ENCODE measurements around the gene MRAS.

The MRAS gene

GRCh38 chr3:138326866-138327595, 21.3 kb upstream of the MRAS start:
- H3K27me3 ChIP-seq, result no peaks in the 10 kb centered on the region
- no peak overlapping the region for H3K4me2 ChIP-seq
- no peaks in the 10 kb centered on the region for H4K20me1 ChIP-seq
- H3K4me1 ChIP-seq, result peaks cover 15% of the 10 kb centered on the region
- H3K9ac ChIP-seq, result no peak overlapping the region
- no peaks in the 10 kb centered on the region for H3K9me3 ChIP-seq
- TF ChIP-seq Cebpa-rat (IDR thresholded peaks at IDR 0.05), result no peak
- H3K4me3 ChIP-seq, result no peak overlapping the region
- H3K36me3 ChIP-seq, result no peaks in the 10 kb centered on the region
- no peak overlapping the region for H3K27ac ChIP-seq

DNA sequence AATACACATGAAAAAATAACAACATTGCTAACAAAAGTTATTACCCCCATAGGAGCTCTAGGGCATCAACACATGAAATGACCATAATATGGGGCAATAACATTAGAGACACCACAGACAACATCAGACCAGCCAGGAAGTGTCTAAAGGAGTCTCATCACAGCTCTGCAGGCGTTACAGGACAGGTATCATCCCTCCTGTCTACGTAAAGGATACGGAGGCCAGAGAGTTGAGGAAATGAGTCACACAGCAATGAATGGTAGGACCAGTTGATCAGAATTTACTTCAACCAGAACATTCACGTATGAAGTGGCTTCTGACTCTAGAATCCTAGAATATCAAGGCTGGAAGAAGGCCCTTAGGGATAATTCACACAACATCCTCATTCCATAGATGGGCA, 20.5 kb upstream of the MRAS start:
- Histone ChIP-seq H3K27ac (no peak overlapping the region), H3K27me3 (no peaks in the 10 kb centered on the region), H3K4me2 (no peak overlapping the region), H4K20me1 (no peaks in the 10 kb centered on the region), H3K36me3 (no peaks in the 10 kb centered on the region), H3K4me3 (no peak overlapping the region), H3K4me1 (peaks cover 15% of the 10 kb centered on the region), H3K9me3 (no peaks in the 10 kb centered on the region), H3K9ac (no peak overlapping the region)
- no peak for TF ChIP-seq Cebpa-rat (IDR thresholded peaks at IDR 0.05)

- H3K4me2 ChIP-seq, result peak overlapping the region; percentile 98
- no peak overlapping the region for H3K9ac ChIP-seq
- H3K4me1 ChIP-seq, result peaks cover 15% of the 10 kb centered on the region
- no peak for TF ChIP-seq Cebpa-rat (IDR thresholded peaks at IDR 0.05)
- no peaks in the 10 kb centered on the region for H3K36me3 ChIP-seq
- no peaks in the 10 kb centered on the region for H3K27me3 ChIP-seq
- H4K20me1 ChIP-seq, result no peaks in the 10 kb centered on the region
- peak overlapping the region; percentile 73; the same call in 1 of the 2 replicates for H3K4me3 ChIP-seq
- H3K27ac ChIP-seq, result no peak overlapping the region
- H3K9me3 ChIP-seq, result no peaks in the 10 kb centered on the region
These were observed 20.0 kb upstream of the MRAS start for GRCh38 chr3:138328341-138328740.

DNA sequence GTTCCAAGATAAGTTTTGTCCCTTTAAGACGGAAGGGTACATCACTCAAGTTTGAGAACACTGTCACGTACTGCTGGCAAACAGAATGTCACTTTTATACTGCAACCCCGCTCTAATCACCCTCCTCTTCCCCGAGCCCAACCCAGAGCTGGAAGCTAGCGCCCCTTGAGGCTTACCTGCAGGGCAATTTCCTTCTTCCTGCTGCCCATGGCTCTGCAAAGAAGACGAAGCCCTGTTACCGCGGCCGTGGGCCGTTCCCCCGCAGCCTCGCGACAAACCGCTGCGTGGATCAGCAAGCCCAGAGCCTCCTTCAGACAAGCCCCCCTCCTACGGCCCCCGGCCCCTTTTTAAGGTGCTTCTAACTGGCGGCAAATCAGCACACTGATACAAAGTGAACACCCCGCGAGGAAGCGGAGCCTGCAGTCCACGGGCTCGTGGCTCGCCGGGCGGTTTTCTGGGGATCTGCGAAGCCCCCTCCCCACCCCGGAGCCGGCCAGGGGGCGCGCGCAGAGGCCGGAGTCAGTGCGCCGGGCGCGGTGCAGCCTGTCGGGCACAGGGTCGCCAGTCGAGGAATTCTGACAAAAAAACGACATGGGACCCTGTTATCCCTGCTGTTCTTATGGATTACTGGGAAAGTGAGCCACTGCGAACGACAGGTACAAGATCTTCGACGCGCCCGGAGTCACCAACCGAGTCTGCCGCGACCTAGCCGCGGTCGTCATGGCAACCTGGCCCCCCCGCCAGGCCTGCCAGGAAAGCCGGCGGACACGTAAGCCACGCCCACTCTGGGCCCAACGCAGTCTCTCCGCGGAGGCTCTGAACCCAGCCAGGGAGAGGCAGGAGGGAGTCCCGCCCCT, 19.0 kb upstream of the MRAS start, which contains the start of gene NME9:
NME9 (minus strand) TSS at position 725 of the 857 bp plus-strand sequence; CDS start at position 209, 516 bp downstream.
- H3K27ac ChIP-seq, result 0 out of 2 replicates have a peak within 1 kb of the TSS, but pooled peaks have one; percentile 7
- no peaks in the 10 kb centered on the region for H3K9me3 ChIP-seq
- peaks cover 15% of the 10 kb centered on the region for H3K4me1 ChIP-seq
- H4K20me1 ChIP-seq, result no peaks in the 10 kb centered on the region
- no peak for TF ChIP-seq Cebpa-rat (IDR thresholded peaks at IDR 0.05)
- H3K4me2 ChIP-seq, result peak within 1 kb of the TSS; percentile 98
- peak within 1 kb of the TSS; percentile 66 for H3K9ac ChIP-seq
- H3K4me3 ChIP-seq, result peak within 1 kb of the TSS; percentile 73
- no peaks in the 10 kb centered on the region for H3K27me3 ChIP-seq
- H3K36me3 ChIP-seq, result no peaks in the 10 kb centered on the region

GRCh38 chr3:138329984-138330293, 18.4 kb upstream of the MRAS start:
- no peaks in the 10 kb centered on the region for H3K9me3 ChIP-seq
- no peak for TF ChIP-seq Cebpa-rat (IDR thresholded peaks at IDR 0.05)
- H3K4me2 ChIP-seq, result peak overlapping the region; percentile 98
- H3K9ac ChIP-seq, result no peak overlapping the region
- H3K4me3 ChIP-seq, result peak overlapping the region; percentile 73
- no peaks in the 10 kb centered on the region for H3K36me3 ChIP-seq
- H4K20me1 ChIP-seq, result no peaks in the 10 kb centered on the region
- H3K4me1 ChIP-seq, result peaks cover 15% of the 10 kb centered on the region
- no peaks in the 10 kb centered on the region for H3K27me3 ChIP-seq
- no peak overlapping the region for H3K27ac ChIP-seq

DNA sequence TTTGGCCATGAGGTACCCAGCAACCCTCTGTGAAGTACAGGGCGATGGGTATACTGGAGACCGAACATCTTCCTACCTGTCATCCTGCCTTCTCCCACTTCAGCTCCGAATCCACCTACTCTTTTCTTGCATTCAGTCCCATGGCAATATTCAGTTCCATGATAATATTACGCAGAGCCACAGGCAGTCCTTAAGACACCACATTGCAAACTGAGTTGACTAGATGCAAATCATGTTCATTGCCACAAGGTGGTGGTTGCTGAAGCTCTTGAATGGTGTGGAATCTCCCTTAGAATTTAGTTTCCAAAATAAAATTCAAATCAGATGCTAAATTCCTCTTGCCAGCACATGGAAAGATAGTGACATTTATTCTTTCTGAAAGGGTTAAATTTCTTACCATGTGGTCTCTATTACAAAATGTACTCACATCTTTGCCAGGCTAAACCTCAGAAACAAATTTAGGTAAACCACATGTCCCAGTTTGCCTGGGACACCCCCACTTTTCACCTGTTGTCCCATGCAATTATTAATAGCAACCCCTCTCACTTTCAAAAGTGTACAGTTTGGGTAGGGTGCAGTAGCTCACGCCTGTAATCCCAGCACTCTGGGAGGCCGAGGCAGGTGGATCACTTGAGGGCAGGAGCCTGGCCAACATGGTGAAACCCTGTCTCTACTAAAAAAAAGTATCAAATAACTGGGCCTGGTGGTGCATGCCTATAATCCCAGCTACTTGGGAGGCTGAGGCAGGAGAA, 17.1 kb upstream of the MRAS start:
- Histone ChIP-seq H3K27me3 (no peaks in the 10 kb centered on the region), H3K4me2 (no peak overlapping the region), H4K20me1 (no peaks in the 10 kb centered on the region), H3K4me3 (no peak overlapping the region), H3K27ac (no peak overlapping the region), H3K4me1 (peaks cover 15% of the 10 kb centered on the region), H3K9ac (no peak overlapping the region), H3K9me3 (no peaks in the 10 kb centered on the region), H3K36me3 (no peaks in the 10 kb centered on the region)
- TF ChIP-seq Cebpa-rat (IDR thresholded peaks at IDR 0.05), result no peak

DNA sequence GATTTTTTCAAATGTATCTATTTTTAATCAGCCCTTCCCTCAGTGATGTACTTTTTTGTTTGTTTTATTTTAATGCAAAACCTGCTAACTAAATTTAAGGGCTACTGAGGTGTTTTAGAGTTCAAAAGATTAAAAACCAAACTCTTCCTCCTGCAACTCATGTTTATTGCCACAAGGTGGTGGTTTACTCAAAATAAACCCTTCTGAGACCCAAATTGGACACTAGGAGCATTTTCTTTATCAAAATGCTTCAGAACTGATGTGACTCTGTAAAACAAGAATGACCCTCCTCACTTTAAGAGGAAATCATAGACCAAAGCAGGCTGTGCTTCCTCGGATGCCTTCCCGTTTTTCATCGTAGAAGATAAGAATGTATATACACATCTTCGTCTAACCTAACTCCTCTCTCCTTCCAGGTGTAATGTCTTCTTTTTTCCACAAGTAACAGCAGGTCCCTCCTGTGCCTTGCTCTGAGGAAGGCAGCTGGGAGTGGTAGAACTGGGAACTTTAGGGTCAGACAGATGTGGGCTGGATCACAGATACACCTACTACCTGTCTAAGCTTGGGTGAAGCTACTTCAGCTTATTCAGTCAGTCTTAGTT, 15.8 kb upstream of the MRAS start:
- Histone ChIP-seq H3K27me3 (no peaks in the 10 kb centered on the region), H3K27ac (no peak overlapping the region), H4K20me1 (no peaks in the 10 kb centered on the region), H3K36me3 (no peaks in the 10 kb centered on the region), H3K4me2 (no peak overlapping the region), H3K9me3 (no peaks in the 10 kb centered on the region), H3K4me1 (peaks cover 15% of the 10 kb centered on the region), H3K4me3 (no peak overlapping the region), H3K9ac (no peak overlapping the region)
- TF ChIP-seq Cebpa-rat (IDR thresholded peaks at IDR 0.05), result no peak

DNA sequence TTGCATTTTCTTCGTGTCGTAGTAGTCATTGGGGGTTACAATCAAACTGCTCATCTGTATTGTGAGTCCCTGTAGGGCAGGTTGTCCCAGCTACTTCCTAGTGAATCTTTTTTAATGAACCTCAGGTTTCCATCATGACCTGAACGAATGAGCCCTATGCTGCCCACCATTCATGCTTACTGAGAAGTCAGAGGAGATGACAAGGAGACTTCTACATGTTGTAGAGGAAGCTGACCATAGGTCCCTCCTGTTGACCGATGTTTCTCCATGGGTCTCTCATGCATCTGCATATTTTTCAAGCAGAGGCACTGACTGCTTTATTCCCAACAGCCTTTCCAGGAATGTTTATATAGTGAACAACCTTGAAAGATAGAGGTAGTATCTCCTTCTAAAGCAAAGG, 13.8 kb upstream of the MRAS start:
- no peak overlapping the region for H3K4me3 ChIP-seq
- H3K9ac ChIP-seq, result no peak overlapping the region
- no peaks in the 10 kb centered on the region for H4K20me1 ChIP-seq
- no peak for TF ChIP-seq Cebpa-rat (IDR thresholded peaks at IDR 0.05)
- no peaks in the 10 kb centered on the region for H3K9me3 ChIP-seq
- no peaks in the 10 kb centered on the region for H3K36me3 ChIP-seq
- H3K27me3 ChIP-seq, result no peaks in the 10 kb centered on the region
- H3K4me2 ChIP-seq, result no peak overlapping the region
- peaks cover 1% of the 10 kb centered on the region; the same call in 1 of the 2 replicates for H3K4me1 ChIP-seq
- no peak overlapping the region for H3K27ac ChIP-seq

DNA sequence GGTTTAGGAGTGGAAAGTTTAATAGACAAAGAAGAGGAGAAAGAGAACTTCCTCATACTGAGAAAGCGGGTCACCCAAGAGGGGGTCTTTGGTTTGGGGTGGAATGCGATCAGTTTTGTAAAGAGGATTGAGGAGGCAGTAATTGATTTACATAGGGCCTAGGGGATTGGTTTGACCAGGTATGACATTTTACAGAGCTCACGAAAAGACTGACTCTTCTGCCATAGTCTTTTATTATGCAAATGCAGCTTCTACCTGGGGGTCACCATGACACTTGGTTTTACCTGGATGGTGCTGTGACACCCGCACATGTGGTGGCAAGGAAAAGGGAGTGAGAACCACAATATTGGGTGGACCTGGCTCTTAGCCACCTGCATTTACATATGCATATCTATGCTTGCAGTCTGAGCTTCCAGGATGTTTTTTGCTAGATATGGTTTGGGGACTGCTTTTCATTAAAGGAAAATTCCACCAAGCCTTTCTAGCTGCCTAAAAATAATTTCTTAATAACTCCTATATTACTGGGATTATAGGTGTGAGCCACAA, 11.9 kb upstream of the MRAS start:
- no peak overlapping the region for H3K27ac ChIP-seq
- no peak overlapping the region for H3K4me3 ChIP-seq
- H3K9me3 ChIP-seq, result no peaks in the 10 kb centered on the region
- no peak overlapping the region for H3K9ac ChIP-seq
- H4K20me1 ChIP-seq, result no peaks in the 10 kb centered on the region
- H3K4me1 ChIP-seq, result no peaks in the 10 kb centered on the region
- no peak overlapping the region for H3K4me2 ChIP-seq
- no peak for TF ChIP-seq Cebpa-rat (IDR thresholded peaks at IDR 0.05)
- H3K27me3 ChIP-seq, result no peaks in the 10 kb centered on the region
- no peaks in the 10 kb centered on the region for H3K36me3 ChIP-seq
